ACC112 (cell line): ENCODE results near the gene BCOR.

ENCODE experiments used
- H2AFZ ChIP-seq: fragments of 200-600 bp; sonication (generic); one replicate; pipeline ENCODE4 v1.6.0; 2017; ENCODE audit warnings: antibody characterized with exemption, low read length; ENCODE audit not compliant: unreplicated experiment
- H3K27ac ChIP-seq: fragments of 200-600 bp; sonication (generic); 2 replicates; pipeline ENCODE4 v1.5.1; 2014; ENCODE audit warnings: low read depth, mild to moderate bottlenecking, antibody characterized with exemption, low read length, moderate library complexity
- H3K27me3 ChIP-seq: fragments of 200-600 bp; sonication (generic); 2 replicates; pipeline ENCODE4 v1.6.1; 2014; ENCODE audit warnings: mild to moderate bottlenecking, antibody characterized with exemption, low read length, moderate library complexity, mixed read lengths; ENCODE audit not compliant: insufficient read depth
- H3K36me3 ChIP-seq: fragments of 200-600 bp; sonication (generic); 2 replicates; pipeline ENCODE4 v1.6.1; 2016; ENCODE audit warnings: mild to moderate bottlenecking, antibody characterized with exemption, low read length, moderate library complexity, mixed read lengths; ENCODE audit not compliant: insufficient read depth
- H3K4me1 ChIP-seq: fragments of 200-600 bp; sonication (generic); one replicate; pipeline ENCODE4 v1.6.1; 2016; ENCODE audit warnings: low read length, mixed read lengths; ENCODE audit not compliant: insufficient read depth, unreplicated experiment, control insufficient read depth
- H3K4me3 ChIP-seq: fragments of 200-600 bp; sonication (generic); 2 replicates; pipeline ENCODE4 v1.5.1; 2014; ENCODE audit warnings: mild to moderate bottlenecking, low read depth, low read length
- H3K79me2 ChIP-seq: fragments of 200-600 bp; sonication (generic); one replicate; pipeline ENCODE4 v1.6.0; 2016; ENCODE audit warnings: low read length; ENCODE audit not compliant: control insufficient read depth, unreplicated experiment, insufficient read depth

The BCOR gene

GRCh38 chrX:40104630-40104984, 6.8 kb upstream of the BCOR start:
- Histone ChIP-seq H3K27me3 (no peaks in the 10 kb centered on the region), H3K36me3 (no peaks in the 10 kb centered on the region), H3K4me1 (peaks cover 12% of the 10 kb centered on the region), H3K27ac (peak overlapping the region; percentile 90; the same call in 1 of the 2 replicates), H2AFZ (peak overlapping the region; percentile 14), H3K4me3 (peak overlapping the region; percentile 80), H3K79me2 (no peaks in the 10 kb centered on the region)

GRCh38 chrX:40103565-40104323, 6.0 kb upstream of the BCOR start:
- Histone ChIP-seq H3K4me1 (peaks cover 16% of the 10 kb centered on the region), H3K79me2 (no peaks in the 10 kb centered on the region), H3K4me3 (peak overlapping the region; percentile 80; the same call in 1 of the 2 replicates), H3K27me3 (no peaks in the 10 kb centered on the region), H2AFZ (no peak overlapping the region), H3K27ac (no peak overlapping the region), H3K36me3 (no peaks in the 10 kb centered on the region)

DNA sequence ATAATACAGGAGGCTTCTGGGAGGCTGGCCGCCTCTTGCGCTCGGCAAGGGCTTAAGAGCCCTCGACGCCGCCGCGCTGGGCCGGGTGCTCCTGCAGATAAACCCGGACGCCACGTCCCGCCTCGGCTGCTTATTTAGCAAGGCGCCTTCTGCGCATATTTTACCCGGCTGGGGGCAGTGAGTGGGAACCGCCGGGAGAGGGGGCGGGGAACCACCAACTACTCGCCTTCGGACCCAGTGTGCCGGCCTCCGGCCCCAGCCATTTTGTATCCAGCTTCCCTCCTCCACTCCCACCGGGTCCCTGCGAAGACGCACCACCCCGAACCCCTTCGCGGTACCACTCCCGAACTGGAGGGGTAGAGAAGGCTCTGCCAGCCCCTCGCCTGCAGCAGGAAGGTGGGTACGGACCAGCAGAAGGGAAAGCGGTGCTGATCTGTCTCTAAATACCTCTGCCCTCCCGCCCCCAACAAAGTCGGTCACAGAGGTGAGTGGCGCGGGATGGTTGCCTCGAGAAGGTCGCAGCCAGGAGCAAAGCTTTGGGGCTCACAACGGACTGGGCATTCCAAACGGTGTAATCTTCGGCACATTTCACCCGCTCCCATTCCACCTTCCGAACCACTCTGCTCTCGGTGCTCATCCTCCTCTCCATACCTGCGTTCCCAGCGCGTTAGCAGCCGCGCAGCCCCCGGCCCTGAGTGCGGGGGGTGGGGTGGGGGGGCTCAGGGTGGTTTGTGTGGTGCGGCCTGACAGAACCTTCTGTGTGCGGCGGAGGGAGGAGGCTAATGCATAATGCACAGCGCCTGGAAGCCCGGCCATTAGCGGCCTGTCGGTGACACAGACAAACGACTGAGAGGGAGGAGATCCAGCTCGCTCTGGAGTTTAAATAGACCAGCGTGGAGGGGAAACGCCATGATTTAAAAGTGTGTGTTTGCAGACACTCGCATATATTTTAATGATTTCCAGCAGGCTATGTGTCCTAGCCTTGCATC, 4.9 kb upstream of the BCOR start:
- peaks cover 9% of the 10 kb centered on the region for H3K4me1 ChIP-seq
- H2AFZ ChIP-seq = no peak overlapping the region
- H3K27ac ChIP-seq = no peak overlapping the region
- no peaks in the 10 kb centered on the region for H3K79me2 ChIP-seq
- H3K4me3 ChIP-seq = no peak overlapping the region
- no peaks in the 10 kb centered on the region for H3K27me3 ChIP-seq
- H3K36me3 ChIP-seq = no peaks in the 10 kb centered on the region

DNA sequence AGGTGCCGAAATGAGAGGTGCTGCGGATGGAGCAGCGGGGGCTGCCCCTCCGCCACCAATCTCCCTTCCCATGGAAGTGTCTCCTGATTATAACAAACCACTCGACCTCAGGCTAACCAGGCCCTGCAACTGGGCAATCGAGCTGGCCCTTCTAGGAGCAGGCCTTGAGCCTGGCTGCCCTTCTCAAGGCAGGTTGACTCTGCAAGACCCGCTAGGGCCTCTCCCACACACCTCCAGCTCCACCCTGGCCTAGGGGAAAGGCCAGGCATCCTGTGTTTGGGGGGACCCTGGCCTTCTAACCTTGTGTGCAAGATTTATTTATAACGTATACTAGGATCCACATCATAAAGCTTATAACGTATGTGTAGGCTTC, 3.7 kb upstream of the BCOR start:
- peaks cover under 1% of the 10 kb centered on the region for H3K79me2 ChIP-seq
- no peaks in the 10 kb centered on the region for H3K36me3 ChIP-seq
- H3K4me1 ChIP-seq = peaks cover 7% of the 10 kb centered on the region
- H3K27ac ChIP-seq = no peak overlapping the region
- H2AFZ ChIP-seq = no peak overlapping the region
- no peak overlapping the region for H3K4me3 ChIP-seq
- no peaks in the 10 kb centered on the region for H3K27me3 ChIP-seq

GRCh38 chrX:40100537-40101429, 3.0 kb upstream of the BCOR start:
- Histone ChIP-seq H3K27me3 (no peaks in the 10 kb centered on the region), H3K36me3 (no peaks in the 10 kb centered on the region), H3K4me3 (no peak overlapping the region), H2AFZ (no peak overlapping the region), H3K4me1 (peaks cover 7% of the 10 kb centered on the region), H3K79me2 (peaks cover 7% of the 10 kb centered on the region), H3K27ac (no peak overlapping the region)

GRCh38 chrX:40100141-40100536, 2.4 kb upstream of the BCOR start:
- Histone ChIP-seq H3K27me3 (no peaks in the 10 kb centered on the region), H3K4me3 (no peak overlapping the region), H3K36me3 (no peaks in the 10 kb centered on the region), H2AFZ (no peak overlapping the region), H3K27ac (no peak overlapping the region; the same call in 1 of the 2 replicates), H3K4me1 (peaks cover 7% of the 10 kb centered on the region), H3K79me2 (peaks cover 13% of the 10 kb centered on the region)

- Histone ChIP-seq H3K36me3 (no peaks in the 10 kb centered on the region), H2AFZ (peak overlapping the region; percentile 25), H3K4me3 (peak overlapping the region; percentile 77), H3K27ac (peak overlapping the region; percentile 69), H3K79me2 (peaks cover 21% of the 10 kb centered on the region), H3K4me1 (peaks cover 7% of the 10 kb centered on the region), H3K27me3 (no peaks in the 10 kb centered on the region)
These were observed 1.5 kb upstream of the BCOR start for GRCh38 chrX:40099055-40099958.

DNA sequence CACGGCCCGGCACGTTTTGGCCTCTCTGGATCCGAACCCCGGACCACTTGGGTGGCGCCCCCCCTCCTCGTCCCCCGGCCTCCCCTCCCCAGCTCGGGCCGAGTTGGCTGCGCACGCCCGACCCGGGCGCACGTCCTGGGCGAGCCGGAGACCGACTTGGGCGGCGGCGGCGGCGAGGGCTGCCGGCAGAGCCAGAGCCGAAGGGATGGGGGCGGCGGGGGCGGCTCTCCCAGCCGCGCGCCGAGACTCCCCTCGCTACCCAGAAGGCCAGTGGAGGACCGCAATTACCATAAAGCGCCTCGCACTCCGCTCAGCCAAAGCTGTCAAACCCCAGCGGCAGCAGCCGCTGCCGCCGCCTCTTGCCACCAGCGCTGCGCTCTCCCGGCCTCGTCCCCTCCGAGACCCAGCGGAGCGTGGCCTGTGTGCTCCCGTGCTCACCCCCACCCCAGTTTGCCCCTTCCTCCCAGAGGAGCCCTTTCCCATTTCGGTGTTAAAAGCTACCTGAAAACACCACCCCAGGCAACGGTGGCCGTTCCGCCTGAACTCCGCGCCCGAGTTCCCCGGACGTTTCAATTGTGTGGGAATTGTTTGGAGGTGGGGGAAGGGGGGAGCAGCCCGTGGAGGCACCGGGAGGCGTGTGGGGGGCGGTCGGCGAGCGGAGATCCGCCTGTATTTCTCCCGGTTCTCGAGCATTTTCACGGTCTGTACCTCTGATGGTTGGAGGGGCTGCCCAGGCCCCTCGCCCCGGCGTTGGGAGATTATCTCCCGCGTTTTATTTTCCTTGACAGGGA, 701 bp upstream of the BCOR start:
- Histone ChIP-seq H3K27ac (peak overlapping the region; percentile 69), H2AFZ (peak overlapping the region; percentile 25), H3K27me3 (no peaks in the 10 kb centered on the region), H3K36me3 (no peaks in the 10 kb centered on the region), H3K79me2 (peaks cover 30% of the 10 kb centered on the region), H3K4me3 (peak overlapping the region; percentile 77), H3K4me1 (peaks cover 10% of the 10 kb centered on the region)

GRCh38 chrX:40097141-40097503, 636 bp downstream of the BCOR start:
- Histone ChIP-seq H3K36me3 (no peaks in the 10 kb centered on the region), H3K79me2 (peaks cover 43% of the 10 kb centered on the region), H3K27ac (no peak overlapping the region; the same call in 1 of the 2 replicates), H2AFZ (no peak overlapping the region), H3K27me3 (no peaks in the 10 kb centered on the region), H3K4me3 (peak overlapping the region; percentile 77), H3K4me1 (peaks cover 10% of the 10 kb centered on the region)
